ENCODE measurements around the gene DVL3. TPM values are rescaled to one million over a fixed set of nuclear protein-coding genes. Genes with fewer than 3 reads are reported as not detected.

DVL3 gene
- total RNA-seq, 1 experiment from 2014 or later = 73.4 TPM

- Mint-ChIP-seq H3K9me3 (ENCODE audit: unreplicated experiment) (no peaks in the 10 kb centered on the region), H3K27ac (ENCODE audit: low read depth, unreplicated experiment) (no peak overlapping the region), H3K27me3 (ENCODE audit: insufficient read depth, unreplicated experiment) (no peaks in the 10 kb centered on the region), H3K36me3 (ENCODE audit: insufficient read depth, unreplicated experiment) (peaks cover 39% of the 10 kb centered on the region), H3K4me1 (ENCODE audit: insufficient read depth, unreplicated experiment) (peaks cover 17% of the 10 kb centered on the region), H3K4me3 (ENCODE audit: unreplicated experiment) (no peak overlapping the region)
- DNase-seq (ENCODE audit: unreplicated experiment) = no peak
- no TSS peak for BruUV-seq (replicated peaks)
- TF ChIP-seq CTCF (IDR thresholded peaks at IDR 0.05; ENCODE audit: unreplicated experiment) = no peak
- intact Hi-C loops (cut with micrococcal nuclease) = no loop called here
- POLR2A ChIA-PET = interaction anchor here (0.6 kb wide), 1 partner anchor 80 kb away, joined by 3 read pairs; no protein-coding TSS in a partner anchor
- CTCF ChIA-PET = no interaction called here
Measured at GRCh38 chr3:184166671-184167070, 11.5 kb downstream of the DVL3 start.

- CTCF ChIA-PET = no interaction called here
- POLR2A ChIA-PET = interaction anchor here (0.6 kb wide), 1 partner anchor 67 kb away, joined by 3 read pairs; no protein-coding TSS in a partner anchor
- intact Hi-C loops (cut with micrococcal nuclease) = no loop called here
- no peak for DNase-seq (ENCODE audit: unreplicated experiment)
- Mint-ChIP-seq H3K4me3 (ENCODE audit: unreplicated experiment) (no peak overlapping the region), H3K9me3 (ENCODE audit: unreplicated experiment) (no peaks in the 10 kb centered on the region), H3K27me3 (ENCODE audit: insufficient read depth, unreplicated experiment) (no peaks in the 10 kb centered on the region), H3K36me3 (ENCODE audit: insufficient read depth, unreplicated experiment) (peaks cover 43% of the 10 kb centered on the region), H3K27ac (ENCODE audit: low read depth, unreplicated experiment) (no peak overlapping the region), H3K4me1 (ENCODE audit: insufficient read depth, unreplicated experiment) (peaks cover 14% of the 10 kb centered on the region)
- TF ChIP-seq CTCF (IDR thresholded peaks at IDR 0.05; ENCODE audit: unreplicated experiment) = no peak
- no TSS peak for BruUV-seq (replicated peaks)
Measured at GRCh38 chr3:184167786-184168185, 12.6 kb downstream of the DVL3 start.

GRCh38 chr3:184168363-184169120, 13.4 kb downstream of the DVL3 start:
- no peaks in the 10 kb centered on the region for H3K27me3 Mint-ChIP-seq (ENCODE audit: insufficient read depth, unreplicated experiment)
- H3K27ac Mint-ChIP-seq (ENCODE audit: low read depth, unreplicated experiment) = no peak overlapping the region
- no peaks in the 10 kb centered on the region for H3K9me3 Mint-ChIP-seq (ENCODE audit: unreplicated experiment)
- peaks cover 41% of the 10 kb centered on the region for H3K36me3 Mint-ChIP-seq (ENCODE audit: insufficient read depth, unreplicated experiment)
- ChIA-PET CTCF (no interaction called here), POLR2A (interaction anchor here (0.6 kb wide), 2 partner anchors 12 to 66 kb away, joined by 3 read pairs; no protein-coding TSS in a partner anchor)
- peaks cover 13% of the 10 kb centered on the region for H3K4me1 Mint-ChIP-seq (ENCODE audit: insufficient read depth, unreplicated experiment)
- no peak overlapping the region for H3K4me3 Mint-ChIP-seq (ENCODE audit: unreplicated experiment)
- no peak for TF ChIP-seq CTCF (IDR thresholded peaks at IDR 0.05; ENCODE audit: unreplicated experiment)
- no peak for DNase-seq (ENCODE audit: unreplicated experiment)
- intact Hi-C loops (cut with micrococcal nuclease) = no loop called here
- BruUV-seq (replicated peaks) = no TSS peak

GRCh38 chr3:184169896-184170875, 15.0 kb downstream of the DVL3 start:
- Mint-ChIP-seq H3K27ac (ENCODE audit: low read depth, unreplicated experiment) (no peak overlapping the region), H3K27me3 (ENCODE audit: insufficient read depth, unreplicated experiment) (no peaks in the 10 kb centered on the region), H3K9me3 (ENCODE audit: unreplicated experiment) (no peaks in the 10 kb centered on the region), H3K36me3 (ENCODE audit: insufficient read depth, unreplicated experiment) (peaks cover 33% of the 10 kb centered on the region), H3K4me1 (ENCODE audit: insufficient read depth, unreplicated experiment) (peaks cover 13% of the 10 kb centered on the region), H3K4me3 (ENCODE audit: unreplicated experiment) (no peak overlapping the region)
- intact Hi-C loops (cut with micrococcal nuclease) = no loop called here
- CTCF ChIA-PET = interaction anchor here (0.5 kb wide), 1 partner anchor 58 kb away, joined by 3 read pairs; no protein-coding TSS in a partner anchor
- no peak for DNase-seq (ENCODE audit: unreplicated experiment)
- POLR2A ChIA-PET = interaction anchor here (1.4 kb wide), 1 partner anchor 13 kb away, joined by 8 read pairs; no protein-coding TSS in a partner anchor
- no peak for TF ChIP-seq CTCF (IDR thresholded peaks at IDR 0.05; ENCODE audit: unreplicated experiment)
- no TSS peak for BruUV-seq (replicated peaks)

All from MCF 10A (cell line).